ENCODE data around the gene OLA1. TPM values are rescaled to one million over a fixed set of nuclear protein-coding genes. Genes with fewer than 3 reads are reported as not detected.

OLA1 gene
- total RNA-seq, 1 donor from 2014 or later: 92.8 TPM

DNA sequence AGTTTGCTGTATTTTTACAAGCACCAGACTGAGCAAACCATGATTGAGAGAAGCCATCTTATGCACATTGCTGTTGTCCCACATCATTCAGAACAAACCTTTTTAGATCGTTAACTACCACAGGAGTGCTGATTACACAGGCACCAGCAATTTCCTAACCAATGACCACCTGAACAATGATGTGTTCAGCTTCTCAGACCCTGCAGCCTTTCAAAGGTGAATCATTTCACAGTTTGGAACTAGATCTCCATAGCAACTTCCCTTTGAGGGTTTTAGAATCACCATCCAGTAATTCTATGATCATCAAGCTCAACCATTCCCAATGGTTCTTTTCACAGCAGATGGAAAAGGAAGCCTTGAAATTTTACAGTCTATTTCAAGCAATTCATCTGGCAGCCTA lies 71.4 kb downstream of the OLA1 start:
- DNase-seq: no peak

DNA sequence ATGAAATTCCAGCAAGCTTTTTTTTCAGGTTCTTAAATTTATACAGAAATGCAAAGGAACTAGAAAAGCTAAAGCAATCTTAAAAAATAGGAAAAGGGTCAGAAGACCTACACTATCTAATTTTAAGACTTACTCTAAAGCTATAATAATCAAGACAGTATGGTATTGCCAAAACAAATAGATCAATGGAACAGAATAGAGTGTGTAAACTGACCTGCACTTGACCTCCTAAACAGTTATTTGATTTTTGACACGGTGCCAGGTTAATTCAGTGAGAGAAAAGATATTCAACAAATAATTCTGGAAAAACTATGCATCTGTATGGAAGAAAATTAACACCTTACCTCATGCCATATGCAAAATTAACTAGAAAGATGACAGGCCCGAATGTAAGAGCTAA lies 73.6 kb downstream of the OLA1 start:
- DNase-seq: no peak

DNA sequence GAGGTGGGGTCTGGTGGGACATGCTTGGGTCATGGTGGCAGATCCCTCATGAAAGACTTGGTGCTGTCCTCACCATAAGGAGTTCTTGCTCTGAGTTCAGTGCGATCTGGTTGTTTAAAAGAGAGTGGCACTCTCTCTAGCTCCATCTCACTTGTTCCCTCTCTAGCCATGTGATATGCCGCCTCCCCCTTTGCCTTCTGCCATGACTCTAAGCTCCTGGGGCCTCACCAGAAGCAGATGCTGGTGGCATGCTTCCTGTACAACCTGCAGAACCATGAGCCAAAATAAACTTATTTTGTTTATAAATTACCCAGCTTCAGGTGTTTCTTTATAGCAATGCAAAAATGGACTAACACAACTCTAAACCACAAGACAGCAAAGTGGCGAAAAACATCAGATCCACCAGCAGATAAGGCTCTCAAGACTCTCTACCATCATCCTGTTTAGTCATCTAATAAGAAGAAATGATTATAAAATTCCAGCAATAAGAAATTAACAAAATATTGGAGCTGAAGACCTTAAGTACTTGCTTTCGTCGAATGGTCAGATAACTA lies 75.5 kb downstream of the OLA1 start:
- DNase-seq: no peak

DNA sequence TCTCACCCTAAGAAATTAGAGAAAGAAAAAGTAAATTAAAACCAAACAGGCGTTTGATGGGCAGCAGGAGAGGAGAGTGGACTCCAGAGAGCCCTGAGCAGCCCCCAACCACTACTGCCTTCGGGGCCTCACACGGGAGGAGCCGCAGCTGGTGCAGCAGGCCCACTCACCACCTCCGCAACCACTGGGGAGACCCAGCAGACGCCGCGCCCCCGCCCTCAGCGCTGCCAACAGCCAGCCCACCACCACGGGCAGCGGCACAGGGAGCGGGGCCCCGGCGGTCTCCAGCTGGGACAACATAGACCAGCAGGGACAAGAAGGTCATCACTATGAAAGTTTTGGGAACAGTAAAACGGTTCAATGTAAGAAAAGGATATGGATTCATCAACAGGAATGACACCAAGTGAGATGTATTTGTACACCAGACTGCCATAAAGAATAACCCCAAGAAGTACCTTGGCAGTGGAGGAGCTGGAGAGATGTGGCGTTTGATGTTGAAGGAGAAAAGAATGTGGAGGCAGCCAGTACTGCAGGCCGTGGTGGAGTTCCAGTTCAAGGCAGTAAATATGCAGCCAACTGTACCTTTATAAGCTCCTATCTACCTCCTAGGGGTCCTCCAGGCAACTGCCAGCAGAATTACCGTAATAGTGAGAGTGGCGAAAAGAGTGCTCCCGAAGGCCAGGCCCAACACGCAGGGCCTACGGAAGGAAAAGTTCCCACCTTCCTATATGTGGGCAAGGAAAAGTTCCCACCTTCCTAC lies 76.5 kb downstream of the OLA1 start:
- no peak for DNase-seq

DNA sequence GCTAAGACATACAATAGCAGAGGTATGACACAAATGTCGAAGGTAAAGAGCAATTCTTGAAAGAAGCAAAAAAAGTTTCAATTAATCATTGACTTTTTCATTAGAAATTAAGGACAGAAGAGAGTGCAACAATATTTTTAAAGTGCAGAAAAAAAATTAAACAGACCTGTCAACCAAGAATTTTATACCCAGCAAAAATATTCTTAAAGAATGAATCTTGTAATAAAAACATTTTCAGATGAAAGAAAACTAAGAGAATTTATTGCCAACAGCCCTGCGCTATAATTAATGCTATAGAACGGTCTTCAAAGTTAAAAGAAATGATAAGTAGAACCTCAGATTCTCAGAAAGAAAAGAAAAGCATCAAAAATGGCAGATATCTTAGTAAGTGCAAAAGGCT lies 79.0 kb downstream of the OLA1 start:
- DNase-seq: no peak

DNA sequence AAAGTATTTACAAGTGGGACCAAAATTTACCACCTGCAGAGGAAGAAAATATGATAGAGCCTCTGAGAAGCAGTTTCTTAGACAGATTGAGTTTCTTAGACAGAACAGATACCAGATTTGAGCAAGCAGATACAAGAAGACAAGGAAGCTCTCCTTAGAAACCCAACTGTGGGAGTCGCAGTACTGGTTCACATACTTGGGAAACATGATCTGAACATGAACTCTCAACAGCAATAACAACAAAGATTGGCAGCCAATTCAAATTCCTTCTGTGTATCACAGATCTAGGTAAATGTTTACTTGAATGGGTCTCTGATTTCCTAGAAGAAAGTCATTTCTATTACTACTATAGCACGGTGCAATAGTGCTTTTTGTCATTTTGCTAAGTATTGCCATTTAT lies 82.1 kb downstream of the OLA1 start:
- DNase-seq: no peak

DNA sequence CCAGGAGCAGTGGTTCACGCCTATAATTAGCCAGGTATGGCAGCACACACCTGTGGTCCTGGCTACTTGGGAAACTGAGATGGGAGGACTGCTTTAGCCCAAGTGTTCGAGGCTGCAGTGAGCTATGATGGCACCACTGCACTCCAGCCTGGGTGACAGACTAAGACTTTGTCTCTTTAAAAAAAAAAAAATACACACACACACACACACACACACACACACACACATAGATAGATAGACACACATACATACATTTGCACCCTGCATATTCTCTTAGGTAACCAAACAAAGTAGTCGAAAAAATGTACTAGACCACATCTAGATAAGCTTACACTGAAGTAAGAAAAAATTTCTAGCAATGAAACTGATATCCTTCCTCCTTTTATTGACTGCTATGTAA lies 86.8 kb downstream of the OLA1 start:
- DNase-seq: no peak

DNA sequence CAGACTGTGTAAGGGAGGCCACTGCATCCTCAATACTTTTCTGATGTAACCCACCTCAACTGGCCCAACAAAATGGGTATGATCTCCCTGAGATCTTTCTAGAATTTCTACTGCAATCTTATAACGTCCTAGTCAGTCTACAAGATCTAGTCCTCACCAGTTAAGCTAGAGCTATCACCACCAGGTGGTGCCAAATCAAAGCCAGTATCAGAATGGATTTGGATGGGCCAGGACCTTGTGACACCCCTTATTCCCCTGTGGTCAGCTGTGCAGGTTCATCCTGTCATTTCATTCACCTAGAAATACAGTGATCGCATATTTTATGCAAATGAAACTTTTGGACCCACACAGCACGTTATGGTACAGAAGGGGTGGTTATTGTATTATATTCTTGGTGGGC lies 90.3 kb downstream of the OLA1 start:
- DNase-seq: no peak

DNA sequence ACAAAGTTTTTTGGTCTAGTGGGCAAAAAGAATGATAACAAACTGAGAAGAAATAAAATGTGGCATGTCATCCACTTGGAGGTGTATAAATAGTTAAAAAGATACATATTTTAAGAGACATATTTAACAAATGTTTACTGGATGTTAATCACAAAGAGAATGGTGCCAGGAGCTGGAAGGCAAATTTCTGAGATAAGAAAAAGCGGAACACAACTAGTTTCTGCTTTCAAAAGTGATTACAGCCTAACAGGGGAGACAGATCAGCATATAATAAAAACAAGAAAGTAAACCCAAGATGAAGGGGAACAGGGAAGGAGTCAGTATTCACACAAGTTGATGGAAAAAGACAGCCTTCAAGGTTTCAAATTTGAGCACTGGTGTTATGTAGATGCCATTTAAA lies 91.3 kb downstream of the OLA1 start:
- DNase-seq: no peak

DNA sequence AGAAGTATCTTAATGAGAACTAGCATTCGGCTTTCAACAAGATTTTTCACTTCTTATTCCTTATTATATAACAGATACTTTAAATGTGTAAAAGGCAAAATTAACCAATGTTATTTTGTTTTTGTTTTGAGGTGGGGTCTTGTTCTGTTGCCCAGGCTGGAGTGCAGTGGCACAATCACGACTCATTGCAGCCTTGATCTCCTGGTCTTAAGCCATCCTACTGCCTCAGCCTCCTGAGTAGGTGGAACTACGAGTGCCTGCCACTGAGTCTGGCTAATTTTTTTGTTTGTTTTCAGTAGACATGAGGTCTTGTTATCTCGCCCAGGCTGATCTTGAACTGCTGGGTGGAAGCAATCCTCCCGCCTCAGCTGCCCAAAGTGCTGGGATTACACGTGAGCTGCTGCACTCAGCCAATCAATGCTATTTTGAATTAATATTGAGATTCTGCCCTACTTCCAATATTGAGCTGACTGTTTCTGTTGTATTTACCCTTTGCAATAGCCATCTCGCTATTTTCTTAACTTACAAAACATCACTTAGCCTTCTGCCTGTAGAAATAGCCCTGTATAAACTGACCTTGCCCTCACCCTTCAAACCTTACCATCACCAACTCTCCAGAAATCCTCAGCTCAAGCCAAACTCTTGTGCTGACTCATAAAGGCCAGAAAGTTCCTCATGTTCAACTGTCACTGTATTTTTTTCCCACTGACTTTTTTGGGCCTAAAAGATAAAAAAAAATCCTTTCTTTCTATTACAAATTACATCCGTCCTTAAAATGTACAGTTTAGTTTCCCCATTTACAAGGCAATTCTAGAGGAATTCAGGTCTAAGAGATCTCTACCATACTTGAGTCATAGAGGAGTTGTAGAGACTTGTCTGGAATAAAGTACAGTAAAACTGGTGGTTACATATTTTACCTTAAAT lies 94.3 kb downstream of the OLA1 start:
- DNase-seq: no peak

DNA sequence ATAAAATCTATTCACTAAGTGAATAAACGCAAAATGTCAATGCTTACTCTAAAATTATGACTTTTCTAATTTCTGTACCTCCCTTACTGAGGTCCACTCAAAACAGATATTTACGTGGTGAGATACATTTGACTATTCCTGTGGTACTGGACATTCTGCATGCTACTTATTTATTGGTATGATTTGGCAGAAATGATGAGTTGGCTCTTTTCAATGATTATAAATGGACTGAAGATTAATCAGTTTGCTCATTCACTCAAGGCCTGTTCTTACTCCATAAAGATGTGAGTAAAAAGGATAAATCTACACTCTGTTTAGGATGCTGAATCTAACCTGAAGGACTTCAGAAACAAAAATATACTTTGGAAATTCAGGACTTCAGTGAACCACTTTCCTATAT lies 98.8 kb downstream of the OLA1 start:
- DNase-seq: no peak

DNA sequence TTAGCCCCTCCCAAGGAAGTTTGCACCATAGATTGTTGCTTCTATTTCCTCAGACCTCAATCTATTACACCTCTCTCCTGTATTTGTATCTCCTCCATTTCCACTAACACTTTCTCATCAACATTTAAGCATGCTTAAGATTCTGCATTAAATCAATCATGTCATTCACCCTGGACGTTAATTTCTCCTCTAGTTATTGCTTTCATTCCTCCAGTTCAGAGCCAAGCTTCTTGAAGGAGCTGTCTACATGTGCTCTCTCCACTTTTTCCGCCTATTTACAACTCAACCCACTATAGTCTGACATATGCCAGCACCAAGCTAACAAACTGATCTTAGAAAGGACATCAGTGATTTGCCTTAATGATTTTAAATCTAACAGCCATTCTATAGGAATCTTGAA lies 99.5 kb downstream of the OLA1 start:
- DNase-seq: no peak

DNA sequence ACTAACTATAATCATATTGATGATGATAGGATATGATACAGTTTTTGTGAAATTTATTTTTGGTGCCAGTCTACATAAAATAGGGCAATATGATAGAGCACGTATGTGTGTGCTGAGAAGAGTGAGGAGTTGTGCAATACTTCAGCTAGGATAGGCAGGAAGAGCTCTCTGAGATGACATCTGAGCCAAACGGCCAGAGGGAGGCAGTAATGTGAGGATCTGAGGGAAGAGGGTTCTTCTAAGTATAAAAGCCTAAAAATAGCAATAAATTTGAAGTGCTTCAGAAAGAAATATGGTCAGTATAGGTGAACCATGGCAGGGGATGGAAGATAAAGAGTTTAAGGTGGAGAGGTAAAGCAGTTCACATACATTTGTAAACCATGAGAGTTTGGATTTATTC lies 102.5 kb downstream of the OLA1 start:
- DNase-seq: no peak

DNA sequence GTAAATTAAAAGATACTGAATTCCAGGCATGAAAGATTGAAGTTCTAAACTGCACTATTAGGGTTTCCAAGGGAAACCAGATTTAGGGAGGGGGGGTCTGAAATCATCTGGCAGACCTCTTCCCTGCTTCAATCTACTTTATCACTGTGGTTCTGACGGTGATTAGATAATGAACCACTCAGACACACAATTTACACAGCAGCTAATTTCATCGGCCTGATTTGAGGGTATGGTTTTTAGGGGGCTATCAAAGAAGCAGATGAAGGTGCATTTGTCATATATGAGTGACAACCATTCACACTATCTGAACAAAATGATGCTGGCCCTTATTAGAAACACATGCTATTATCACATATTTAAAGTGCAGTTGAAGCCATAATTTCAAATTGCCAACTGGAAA lies 106.0 kb downstream of the OLA1 start:
- no peak for DNase-seq

DNA sequence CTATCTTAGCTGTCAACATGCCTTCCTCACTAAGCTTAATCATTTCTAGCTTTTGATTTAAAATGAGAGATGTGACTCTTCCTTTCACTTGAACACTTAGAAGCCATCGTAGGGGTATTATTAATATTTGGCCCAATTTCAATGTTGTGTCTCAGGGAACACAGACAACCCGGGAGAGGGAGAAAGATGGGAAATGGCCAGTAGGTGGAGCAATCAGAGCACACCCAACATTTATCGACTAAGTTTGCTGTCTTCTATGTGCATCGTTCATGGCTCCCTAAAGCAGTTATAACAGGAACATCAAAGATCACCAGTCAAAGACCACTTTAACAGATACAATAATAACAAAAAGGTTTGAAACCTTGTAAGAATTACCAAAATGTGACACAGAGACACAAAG lies 110.2 kb downstream of the OLA1 start:
- DNase-seq: no peak

DNA sequence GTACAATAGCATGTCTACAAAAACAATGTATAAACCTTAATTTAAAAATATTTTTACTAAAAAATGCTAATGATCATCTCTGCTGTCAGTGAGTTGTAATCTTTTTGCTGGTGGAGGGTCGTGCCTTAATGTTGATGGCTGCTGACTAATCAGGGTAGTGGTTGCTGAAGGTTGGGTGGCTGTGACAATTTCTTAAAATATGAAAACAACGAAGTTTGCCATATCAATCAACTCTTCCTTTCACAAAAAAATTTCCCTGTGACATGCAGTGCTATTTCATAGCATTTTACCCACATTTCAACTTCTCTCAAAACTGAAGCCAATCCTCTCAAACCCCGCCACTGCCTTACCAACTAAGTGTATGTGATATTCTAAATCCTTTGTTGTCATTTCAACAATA lies 112.4 kb downstream of the OLA1 start:
- no peak for DNase-seq

DNA sequence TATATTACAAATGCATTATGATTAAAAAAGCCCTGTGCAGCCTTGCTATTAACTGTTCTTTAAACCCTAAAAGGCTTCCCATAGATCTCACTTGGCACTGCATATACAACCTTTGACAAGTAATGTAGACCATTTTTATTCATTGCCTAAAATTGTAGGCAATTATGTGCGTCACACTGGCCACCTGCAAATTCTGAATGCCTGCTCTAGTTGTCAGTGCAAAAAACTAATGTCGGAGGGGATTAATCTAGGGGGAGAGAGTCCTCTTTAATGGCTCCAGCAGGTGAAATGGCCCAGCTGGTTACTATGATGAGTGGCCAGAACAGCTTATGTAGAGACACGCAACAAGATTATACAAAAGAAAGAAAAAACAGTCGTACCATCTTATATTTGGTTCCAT lies 123.2 kb downstream of the OLA1 start:
- no peak for DNase-seq

DNA sequence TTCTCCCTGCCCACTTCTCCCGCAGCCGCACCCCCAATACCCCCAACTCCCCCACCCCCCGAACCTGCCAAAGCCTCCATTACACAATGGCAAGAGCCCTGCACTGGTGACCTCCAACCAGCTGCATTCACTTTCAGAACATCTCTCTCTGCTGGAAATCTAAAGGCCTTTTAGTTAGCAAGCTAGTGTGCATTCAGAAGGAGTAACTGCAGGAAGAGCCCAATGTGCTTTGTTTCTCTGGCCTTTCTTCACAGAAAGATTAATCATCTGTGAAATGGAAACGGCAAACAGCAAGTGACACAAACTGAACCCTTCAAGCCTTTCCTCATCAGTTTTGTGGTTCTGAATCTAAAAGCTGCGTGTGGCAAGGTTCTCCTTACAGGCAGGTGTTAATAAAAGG lies 124.2 kb downstream of the OLA1 start:
- no peak for DNase-seq

DNA sequence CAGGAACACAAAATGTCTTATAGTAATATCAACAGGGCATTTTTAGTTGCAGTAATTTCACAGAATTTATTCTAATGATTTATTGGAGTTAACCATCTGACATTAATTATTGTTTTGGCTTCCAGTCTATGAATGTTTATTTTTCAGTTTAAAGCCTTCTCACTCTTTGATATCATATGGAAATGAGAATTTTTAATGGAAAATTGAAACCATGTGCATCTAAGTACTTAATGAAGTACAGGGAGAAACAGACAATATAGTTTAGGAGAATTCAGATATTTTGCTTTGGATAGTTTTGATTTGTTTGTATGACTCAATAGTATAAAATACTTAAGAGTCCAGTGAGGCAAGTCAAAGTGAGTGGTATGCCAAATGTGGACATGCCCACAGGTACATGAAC lies 126.1 kb downstream of the OLA1 start:
- DNase-seq: no peak

DNA sequence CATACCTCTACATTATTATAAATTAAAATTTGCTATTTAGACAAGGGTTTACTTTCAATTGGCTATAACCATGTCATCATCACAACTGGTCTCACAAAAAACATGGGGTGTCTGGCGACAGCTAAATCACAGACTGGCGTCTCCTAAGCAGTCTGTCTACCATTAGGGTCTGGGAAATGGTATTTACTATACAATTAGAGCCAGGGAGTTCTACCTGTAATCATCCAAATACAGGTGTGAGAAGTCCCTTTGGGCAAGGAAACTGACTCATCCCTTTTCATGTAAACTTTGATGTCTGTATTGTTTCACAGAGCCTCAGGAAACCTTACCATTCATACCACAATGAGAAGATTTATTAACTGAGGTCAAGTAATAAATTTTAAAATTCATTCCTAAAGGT lies 126.7 kb downstream of the OLA1 start:
- no peak for DNase-seq

DNA sequence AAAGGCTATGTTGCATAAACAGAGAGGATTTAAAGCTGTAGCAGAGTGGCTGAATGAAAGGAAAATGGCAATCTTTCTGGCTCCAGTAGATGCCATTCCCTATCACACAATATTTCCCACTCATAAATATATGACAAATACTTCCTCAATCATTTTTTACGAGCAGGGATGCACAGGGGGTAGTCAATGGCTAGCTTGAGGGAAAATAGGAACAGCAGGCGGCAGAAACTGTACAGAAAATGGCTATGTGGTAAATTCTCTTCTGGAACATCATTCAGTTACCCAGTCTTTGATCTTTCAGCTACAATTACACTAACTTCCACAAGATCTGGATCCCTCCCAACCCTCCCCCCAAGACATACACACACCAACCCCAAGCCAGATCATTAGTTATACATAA lies 127.2 kb downstream of the OLA1 start:
- DNase-seq: no peak

DNA sequence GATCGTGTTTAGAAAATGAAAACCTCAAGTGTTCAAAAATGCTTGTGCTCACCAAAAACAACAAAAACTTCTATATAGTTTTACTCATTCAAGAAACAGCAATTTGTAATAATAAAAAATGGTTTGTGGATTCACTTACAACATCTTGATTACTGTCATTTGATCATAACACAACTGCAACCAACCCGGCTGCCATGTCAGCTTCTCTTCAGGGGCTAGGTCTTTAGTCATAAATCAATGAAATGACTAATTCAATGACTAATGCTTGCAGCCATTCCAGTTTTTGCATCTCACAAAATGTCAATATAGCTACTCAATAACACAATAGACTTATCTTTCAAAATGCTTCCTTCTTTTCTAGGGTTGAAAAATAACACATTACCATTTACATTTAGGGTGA lies 128.0 kb downstream of the OLA1 start:
- DNase-seq: no peak
